GM21723 (cell line): Measurements from ENCODE around the gene PCNA.
A peak's percentile ranks its signal among the peaks of the same experiment; 100 is the strongest.

ENCODE experiments used
- ATAC-seq: cut with Tn5 transposase; IDR thresholded peaks from one replicate; pipeline ENCODE4 v1.9.1; 2021; ENCODE audit warnings: mild to moderate bottlenecking, moderate library complexity; ENCODE audit not compliant: unreplicated experiment

PCNA gene

DNA sequence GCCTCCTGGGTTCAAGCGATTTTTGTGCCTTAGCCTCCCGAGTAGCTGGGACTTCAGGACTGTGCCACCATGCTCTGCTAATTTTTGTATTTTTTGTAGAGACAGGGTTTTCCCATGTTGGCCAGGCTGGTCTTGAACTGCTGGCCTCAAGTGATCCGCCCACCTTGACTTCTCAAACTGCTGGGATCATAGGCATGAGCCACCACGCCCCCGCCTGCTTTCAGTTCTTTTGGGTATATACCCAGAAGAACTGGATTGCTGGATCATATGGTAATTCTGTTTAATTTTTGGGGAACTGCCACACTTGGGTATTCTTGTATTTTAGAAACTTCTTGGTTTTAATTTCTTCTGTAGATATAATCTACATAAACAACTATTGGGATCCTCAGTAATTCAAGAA lies 24.1 kb upstream of the PCNA start:
- no peak for ATAC-seq

DNA sequence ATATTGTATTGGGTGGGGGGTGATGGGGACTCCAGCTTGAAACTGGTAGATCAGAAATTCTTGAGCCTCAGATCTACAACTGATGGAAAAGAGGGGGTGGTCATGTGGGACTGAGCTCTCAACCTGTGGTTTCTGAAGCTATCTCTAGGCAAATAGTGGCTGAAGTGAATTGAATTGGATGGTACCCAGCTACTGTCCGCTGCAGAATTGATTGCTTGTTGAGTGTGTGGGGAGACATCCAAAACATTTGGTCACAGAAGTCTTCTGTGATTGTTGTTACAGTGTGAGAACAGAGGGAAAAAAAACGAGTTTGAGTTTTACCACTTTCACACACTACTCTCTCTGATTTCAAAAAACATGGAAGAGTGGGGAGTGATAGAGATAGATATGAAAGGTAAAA lies 21.9 kb upstream of the PCNA start:
- no peak for ATAC-seq

DNA sequence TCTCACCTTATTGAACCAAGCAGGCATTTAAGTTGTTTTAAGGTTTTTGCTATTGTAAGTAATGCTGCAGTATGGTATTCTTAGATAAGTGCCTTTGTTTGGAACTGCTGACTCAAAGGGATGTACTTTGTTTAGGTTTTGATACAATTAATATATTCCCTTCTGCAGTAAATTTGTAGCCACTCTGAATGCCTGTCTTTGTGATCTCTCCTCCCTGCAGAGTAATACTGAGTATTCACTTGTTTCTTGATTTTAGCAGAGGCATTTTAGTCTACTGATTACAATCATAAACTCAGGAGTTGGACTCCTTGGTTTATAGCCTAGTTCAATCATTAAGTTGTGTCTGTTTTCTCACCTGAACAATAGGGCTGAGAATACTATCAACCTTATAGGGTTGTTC lies 20.4 kb upstream of the PCNA start:
- no peak for ATAC-seq

DNA sequence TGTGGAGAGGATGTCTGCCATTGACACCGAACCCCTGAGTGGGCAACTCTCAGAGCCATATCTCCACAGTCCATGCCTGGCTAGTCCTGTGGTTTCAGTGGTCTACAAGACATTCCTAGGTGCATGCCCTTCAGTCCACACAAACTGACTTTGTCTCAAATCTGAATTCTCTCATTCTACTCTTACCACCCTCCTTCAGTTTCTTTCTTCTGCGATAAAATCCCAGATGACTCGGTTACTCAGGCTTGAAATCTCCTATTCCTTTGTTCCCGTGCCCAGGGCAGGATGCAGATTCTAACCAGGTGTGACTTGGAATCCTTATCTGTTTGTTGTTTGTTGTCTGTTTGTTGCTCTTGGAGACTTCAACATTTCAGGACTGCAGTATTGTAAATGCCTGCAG lies 16.3 kb upstream of the PCNA start:
- no peak for ATAC-seq

DNA sequence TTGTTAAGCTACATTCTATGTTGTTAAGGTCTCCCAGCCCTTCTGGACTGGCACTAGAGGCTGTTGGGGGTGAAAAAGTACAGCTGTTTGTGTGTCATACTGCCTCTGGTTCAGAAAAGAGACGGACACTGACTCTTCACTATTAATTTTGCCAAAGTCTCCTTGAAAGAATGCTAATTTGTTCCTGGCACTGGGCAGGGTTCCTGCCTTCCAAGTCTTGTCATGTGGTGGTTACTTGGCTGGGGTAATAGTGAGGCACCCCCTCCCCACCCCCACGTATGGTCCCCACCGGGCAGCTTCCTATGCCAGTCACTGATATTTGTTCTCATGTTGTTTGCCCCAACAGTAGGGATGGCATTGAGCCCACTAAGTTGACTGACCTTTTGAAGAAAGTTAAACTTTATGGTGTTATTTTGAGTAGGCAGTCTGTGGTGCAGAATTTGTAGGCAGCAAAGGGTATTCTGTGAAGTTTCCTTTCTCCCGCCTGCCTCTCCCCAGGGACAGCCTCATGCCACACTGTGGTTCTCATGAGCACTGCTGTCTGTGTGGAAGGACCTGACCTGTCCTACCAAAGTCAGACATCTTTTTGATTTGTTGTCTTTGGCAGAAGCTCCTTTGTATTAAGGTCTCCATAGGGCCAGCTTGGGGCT lies 15.7 kb upstream of the PCNA start:
- no peak for ATAC-seq

DNA sequence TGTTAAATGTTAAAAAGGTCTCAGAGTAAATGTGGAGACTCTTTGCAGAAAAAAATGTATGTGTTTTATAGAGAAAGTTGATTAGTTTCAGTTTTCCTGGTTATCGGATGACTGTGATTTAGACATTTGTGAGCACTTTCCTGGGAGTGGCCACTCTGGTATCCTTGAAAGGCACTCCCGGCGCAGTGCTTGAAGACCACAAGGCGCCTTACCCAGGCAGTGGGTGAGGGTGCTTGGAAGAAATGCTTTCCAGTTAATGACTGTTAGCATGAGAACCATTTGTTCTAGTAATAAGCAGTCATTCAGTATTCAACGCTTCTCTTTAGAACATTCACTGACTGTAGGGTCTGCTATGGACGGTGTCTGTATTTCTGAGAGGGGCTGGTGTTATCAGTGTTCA lies 14.2 kb upstream of the PCNA start:
- no peak for ATAC-seq

DNA sequence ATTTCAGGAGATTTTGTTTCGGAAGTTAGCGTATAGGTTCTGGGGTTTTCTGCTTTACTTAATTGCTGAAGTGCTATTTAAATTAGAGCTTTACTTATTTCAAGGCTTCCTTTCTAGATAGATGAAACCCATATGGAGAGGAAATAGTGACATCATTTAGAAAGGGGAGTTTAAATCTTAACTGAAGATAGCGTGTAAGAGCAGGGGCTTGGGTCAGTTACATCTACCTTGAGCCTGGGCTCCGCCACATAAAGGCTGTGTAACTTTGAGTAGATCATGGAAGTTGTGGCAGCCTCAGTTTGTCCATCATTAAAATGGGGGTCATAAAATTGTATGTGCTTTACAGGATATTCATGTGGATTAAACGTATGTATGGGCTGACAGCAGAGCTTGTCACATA lies 11.7 kb upstream of the PCNA start:
- ATAC-seq, result no peak

DNA sequence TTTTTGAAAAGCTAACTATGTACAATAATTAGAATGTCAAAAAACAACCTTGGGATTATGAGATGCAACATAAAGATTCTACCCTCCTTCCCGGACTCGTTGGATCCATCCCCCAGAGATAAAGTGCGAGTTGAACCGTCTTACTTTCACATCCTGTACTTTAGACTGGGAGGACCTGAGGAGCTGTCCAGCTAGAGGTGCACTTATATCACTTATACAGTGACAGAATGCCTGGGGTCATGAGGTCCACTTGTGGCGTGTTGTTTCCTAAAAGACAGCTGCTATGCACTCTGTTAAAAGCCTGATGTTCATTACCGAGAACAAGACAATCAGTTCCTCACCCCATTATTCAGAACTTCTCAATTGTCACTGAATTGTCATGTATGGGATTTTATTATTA lies 9.1 kb upstream of the PCNA start:
- ATAC-seq, result no peak

DNA sequence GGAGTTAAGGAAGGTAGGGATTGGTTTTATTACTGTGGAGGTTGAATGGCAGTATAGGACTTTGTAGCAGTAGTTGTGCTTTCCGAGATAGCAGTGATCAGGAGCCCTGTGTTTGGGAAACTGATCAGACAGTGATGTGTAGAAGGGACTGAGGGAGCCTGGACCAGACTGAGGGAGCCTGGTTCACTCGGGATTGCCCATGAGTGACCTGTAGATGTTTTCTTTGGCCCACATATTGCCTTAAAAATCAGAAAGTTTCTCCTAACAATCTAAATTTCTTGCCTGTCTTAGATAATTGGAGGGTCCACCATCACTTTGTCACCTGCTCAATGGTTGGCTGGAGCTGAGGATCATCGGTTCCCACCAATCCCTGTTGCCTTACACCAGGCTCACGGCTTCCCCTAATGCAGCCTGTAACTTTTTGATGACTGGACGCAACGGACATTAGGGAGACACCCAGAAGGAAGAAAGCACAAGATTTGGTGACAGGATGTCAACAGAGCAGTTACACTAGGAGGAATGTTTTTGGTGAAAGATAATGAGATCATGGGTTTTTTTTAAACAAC lies 8.2 kb upstream of the PCNA start:
- no peak for ATAC-seq

DNA sequence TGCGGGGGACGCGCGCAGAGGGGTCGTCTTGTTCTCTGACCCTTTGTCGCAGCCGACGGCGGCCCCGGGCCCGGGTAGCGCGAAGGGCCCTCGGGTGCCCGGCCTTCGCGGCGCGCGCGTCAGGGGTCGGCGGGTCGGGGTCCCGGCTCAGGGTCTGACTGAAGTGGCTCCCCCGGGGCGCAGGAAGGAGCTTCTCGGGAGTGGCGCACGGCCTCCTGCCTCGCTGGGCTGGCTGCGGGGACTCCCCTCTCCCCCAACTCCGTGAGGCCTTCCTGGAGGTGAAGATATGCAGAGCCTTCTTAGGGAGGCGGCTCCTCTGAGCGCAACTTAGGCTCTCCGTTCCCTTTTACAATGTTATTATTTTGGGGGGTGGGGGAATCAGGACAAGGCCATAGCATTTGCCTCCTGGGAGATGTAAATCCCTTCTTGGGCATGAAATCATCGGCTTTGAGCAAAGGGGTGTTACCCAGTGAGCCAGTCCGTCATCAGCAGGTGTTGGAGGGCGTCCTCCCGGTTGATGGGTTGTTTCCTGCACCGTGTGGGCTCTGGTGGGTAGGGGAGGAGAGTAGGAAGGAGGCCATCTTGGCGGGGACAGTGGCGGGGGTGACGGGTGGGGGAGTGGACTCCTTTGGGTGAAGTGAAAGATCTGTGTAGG lies 7.6 kb upstream of the PCNA start:
- peak; percentile 41 for ATAC-seq

DNA sequence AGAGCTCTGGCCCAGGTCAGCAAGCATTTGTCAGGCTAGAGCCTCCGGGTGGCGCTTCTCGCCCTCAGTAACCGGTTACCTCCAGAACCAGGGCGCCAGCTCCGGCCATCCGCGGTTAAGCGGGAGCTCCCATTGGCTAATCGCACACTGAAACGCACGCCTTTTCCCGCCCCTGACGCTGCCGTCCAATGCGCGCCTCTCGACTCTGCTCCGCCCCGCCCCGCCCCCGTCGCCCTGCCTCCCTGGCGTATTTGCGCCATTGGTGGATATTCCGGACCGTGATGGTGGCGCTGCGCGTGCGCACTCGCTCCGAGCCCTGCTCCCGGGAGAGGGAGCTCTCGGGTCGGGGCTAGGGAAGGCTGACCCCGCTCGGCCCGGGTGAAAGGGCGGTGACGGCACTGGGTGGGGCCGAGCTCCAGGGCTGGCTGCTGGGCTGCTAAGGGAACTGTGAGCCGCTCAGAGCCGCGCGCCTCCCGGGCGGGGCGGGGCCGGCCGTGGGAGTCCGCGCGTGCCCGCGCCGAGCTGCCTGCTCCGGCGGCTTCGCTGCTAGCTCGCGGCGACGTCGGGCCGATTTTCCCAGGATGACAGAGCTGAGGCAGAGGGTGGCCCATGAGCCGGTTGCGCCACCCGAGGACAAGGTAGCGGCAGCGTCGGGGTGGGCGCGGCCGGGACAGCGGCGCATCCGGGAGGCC lies 6.9 kb upstream of the PCNA start, which contains the start of gene CDS2:
CDS2 (plus strand) TSS at position 497 of the 692 bp plus-strand sequence; CDS start at position 582, 85 bp downstream.
- peak; percentile 93 for ATAC-seq

DNA sequence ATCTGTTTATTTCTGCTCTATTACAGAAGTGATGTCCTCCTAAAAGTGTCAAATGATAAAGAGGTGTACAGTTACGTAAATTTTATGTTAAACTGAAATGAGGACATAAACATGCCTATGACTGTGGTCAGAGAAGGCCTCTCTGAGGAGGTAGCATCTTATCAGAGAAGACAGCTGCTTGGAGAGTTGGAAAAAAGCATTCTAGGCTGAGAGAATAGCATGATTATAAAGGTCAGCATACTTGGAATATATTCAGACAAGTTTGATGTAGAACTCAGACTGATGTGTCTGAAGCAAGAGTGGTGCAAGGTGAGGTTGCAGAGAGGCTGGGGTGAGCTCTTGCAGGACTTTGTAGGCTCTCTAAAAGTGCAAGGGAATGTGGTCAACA lies 3.1 kb upstream of the PCNA start:
- no peak for ATAC-seq

DNA sequence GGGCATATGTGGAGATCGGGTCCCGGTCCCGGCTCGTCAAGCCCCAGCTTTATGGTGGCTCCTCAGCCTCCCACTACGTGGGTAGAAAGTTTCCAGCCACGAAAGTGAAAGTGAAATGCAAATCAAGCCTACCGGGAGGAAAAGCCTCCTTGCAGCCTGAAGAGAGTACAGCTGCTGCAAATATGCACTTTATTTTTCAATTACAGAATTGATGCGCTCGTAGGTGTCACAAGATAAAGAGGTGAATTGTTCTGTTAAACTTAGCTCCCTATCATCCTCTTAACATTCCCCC lies 373 bp upstream of the PCNA start:
- no peak for ATAC-seq

DNA sequence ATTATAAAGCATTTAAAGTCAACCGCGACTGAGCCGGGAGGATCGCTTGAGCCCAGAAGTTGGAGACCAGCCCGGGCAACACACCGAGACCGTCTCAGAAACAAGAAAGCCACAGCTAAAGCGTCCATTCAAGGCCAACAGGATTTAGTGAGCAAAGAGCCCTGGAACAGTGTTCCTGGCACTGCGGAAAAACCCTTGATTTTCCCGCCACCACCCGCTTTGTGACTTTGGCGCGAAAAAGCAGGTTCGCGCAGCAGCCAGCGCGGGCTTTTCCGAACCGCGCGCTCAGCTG lies 669 bp downstream of the PCNA start:
- ATAC-seq, result no peak

DNA sequence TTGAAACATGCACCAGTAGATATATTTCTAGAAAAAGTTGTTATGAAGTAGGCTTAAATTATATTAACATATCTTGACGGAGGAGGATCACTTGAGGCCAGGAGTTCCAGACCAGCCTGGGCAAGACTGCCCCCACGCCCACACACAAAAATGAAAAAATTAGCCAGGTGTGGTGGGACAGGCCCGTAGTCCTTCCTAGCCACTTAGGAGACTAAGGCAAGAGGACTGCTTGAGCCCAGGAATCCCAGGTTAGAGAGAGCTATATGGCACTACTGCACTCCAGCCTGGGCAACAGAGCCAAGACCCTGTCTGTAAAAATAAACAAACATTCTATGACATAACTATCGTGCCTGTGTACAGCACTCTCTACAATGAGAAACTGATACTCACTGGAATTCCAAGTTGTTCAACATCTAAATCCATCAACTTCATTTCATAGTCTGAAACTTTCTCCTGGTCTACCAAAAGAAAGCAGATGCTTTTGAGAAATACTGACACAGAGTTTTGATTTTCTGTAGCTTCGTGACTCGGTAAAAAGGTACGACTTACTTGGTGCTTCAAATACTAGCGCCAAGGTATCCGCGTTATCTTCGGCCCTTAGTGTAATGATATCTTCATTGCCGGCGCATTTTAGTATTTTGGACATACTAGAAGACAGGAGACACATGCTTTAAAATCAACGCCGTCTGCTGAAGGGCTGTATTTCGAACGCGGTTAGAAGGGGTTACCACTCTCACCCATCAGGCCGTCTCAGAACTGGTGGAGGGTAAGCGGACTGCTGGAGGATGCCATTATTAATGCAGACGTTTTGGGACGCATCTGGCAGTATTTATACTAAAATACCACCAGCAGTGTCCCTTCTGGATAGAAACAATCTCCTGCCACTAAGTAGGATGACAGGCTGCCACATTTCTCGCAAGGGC lies 1.3 kb downstream of the PCNA start:
- no peak for ATAC-seq

DNA sequence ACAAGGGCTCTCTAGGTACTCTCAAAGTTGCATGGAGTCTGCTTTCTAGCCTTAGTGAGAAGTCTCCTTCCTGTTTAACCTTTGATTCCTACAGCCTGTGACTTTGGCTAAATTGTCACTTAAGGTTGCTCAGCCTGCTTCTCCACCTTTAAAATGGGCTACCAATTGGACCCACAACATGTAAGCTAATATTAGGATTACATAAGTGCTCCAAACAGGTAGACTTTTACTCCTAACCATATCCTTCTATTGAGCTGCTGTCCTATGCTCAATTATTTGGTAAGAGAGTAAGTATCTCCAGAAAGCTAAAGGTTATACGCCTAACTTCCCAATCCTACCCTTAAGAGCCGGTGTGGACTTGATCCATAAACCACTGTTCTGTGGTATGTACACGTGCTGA lies 2.9 kb downstream of the PCNA start:
- ATAC-seq, result no peak

DNA sequence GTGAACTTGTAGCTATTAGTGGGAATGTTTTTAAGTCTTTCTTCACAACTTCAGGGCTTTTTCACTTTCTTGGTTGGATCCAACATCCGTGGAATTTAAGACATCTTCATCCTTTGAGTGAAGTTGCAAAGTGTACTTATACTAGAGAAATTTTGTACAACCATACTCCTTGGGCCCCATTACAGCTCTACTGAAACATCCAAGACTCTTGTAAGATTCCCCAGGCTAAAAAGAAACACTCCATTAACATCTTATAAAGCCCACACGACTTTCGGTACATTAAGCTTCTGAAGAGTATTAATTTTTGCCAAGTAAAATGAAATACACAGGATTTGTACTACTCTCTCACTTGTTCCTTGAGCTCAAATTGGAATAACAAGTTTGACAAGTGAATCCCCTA lies 5.4 kb downstream of the PCNA start:
- no peak for ATAC-seq

DNA sequence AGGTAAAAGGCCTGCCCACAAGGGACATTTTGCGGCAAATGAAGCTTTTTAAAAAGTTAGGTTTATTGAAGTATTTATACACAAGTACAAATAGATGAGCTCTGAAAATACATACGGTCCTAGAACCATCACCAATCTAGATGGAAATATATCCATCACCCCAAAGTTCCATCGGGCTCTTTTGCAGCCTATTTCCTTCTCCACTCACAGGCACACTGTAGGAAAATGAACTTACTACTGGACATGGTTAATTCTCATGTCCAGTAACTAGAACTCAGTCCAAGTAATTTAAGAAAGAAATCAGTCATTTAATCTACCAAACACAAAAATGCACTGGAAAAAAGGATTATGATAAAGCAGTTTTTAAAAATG lies 6.2 kb downstream of the PCNA start:
- ATAC-seq, result no peak

DNA sequence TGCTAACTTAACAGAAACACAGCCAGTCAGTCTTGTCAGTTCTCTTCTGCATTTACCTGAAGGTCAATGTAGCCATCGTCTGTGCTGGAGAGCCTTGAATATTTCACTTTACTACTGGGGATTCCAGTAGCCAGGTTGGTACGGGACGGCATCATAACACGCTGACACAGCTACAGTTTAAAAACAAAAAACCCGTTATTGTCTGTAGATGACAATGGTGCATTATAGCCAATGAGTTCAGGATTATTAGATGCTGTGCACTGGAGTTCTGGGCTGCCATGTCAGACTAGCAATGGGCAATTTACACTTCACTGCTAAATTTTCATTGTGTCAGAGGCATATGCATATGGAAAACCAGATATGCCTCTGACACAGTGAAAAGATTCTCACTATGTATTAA lies 10.5 kb downstream of the PCNA start:
- no peak for ATAC-seq

DNA sequence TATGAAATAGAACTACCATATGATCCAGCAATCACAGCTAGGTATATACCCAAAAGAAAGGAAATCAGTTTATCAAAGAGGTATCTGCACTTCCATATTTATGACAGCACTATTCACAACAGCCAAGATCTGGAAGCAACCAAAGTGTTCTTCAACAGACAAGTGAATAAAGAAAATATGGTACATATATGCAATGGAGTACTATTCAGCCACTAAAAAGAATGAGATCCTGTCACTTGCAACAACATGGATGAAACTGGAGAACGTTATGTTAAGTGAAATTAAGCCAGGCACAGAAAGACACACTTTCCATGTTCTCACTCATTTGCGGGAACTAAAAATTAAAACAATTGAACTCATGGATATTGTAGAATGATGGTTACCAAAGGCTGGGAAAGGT lies 15.3 kb downstream of the PCNA start:
- no peak for ATAC-seq

DNA sequence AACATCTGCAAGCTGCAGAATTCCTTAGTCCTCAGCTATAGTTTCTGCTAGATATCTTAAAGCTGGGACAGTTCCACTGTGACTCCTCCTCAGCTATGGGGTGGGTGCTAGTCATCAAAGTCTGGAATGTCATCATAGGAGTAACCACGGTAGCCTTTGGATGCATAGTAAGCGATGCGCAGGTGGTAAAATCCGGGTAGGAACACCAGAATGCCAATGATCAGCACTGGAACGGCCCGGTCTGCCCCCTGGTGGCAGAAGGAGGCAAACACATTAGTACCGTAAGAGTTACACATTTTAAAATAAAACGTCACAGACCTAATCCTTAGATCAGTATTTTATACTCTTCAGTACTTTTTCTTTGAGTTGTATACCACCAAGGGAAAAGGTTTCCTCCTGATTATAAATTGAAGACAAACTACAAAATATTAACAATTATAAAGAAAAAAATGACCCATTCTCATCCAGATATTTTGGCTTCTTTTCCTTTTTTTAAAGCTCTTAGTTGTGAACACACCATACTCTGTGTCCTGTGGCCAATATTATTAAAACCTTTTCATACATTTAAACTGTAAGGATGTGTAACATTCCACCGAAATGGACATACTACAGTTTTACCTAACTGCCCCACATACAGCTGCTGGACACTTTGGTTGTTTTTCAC lies 18.9 kb downstream of the PCNA start:
- peak; percentile 67 for ATAC-seq
